Thoracic aorta (tissue), 2 donors: Measurements from ENCODE around the gene TNRC6B. TPM values are rescaled to one million over a fixed set of nuclear protein-coding genes. Genes with fewer than 3 reads are reported as not detected.
A peak's percentile ranks its signal among the peaks of the same experiment; 100 is the strongest.

ENCODE experiments used
- ATAC-seq: fragments of 150-250 bp; one replicate; pipeline ENCODE4 v1.8.0; 2017; ENCODE audit warnings: low read depth; ENCODE audit not compliant: insufficient number of reproducible peaks, low FRiP score
- DNase-seq: peaks from one replicate; pipeline ENCODE4 v3.0.0-alpha.2; 2020; ENCODE audit warnings: low spot score
- H3K27ac ChIP-seq, 2 donors: fragments of 200-600 bp; sonication (generic); 1 replicate in 1 of 2; 2 replicates in 1 of 2; pipeline ENCODE4 v1.5.1; 2016; ENCODE audit warnings: mild to moderate bottlenecking in 2 of 2, moderate library complexity in 2 of 2
- H3K27me3 ChIP-seq: fragments of 200-600 bp; sonication (generic); replicated peaks from 2 replicates; pipeline ENCODE4 v1.6.0; 2016; ENCODE audit warnings: mild to moderate bottlenecking; ENCODE audit not compliant: insufficient read depth
- H3K36me3 ChIP-seq: fragments of 200-600 bp; sonication (generic); one replicate; pipeline ENCODE4 v1.5.1; 2016
- H3K4me1 ChIP-seq, 2 donors: fragments of 200-600 bp; sonication (generic); 1 replicate in 1 of 2; 2 replicates in 1 of 2; pipeline versions ENCODE4 v1.5.1 to v1.6.0; 2016; ENCODE audit warnings: low read depth in 2 of 2, mild to moderate bottlenecking in 1 of 2; ENCODE audit not compliant: control insufficient read depth in 1 of 2
- H3K4me3 ChIP-seq: fragments of 200-600 bp; sonication (generic); 2 replicates; pipeline ENCODE4 v1.5.1; 2016; ENCODE audit warnings: mild to moderate bottlenecking
- H3K9me3 ChIP-seq: fragments of 200-600 bp; sonication (generic); 2 replicates; pipeline ENCODE4 v1.5.1; 2016
- CTCF ChIP-seq: fragments of 200-600 bp; sonication (generic); IDR thresholded peaks from one replicate; pipeline ENCODE4 v1.5.1; 2019; ENCODE audit warnings: antibody characterized with exemption
- total RNA-seq, 2 donors: library from RNA; depleted of rRNA; stranded (reverse); fragments of >200 nt; gene quantifications; one replicate each; pipeline versions ENCODE4 v1.1.0 to v1.2.3, GENCODE V29; 2016

TNRC6B gene
- total RNA-seq, 2 donors from 2014 or later, result 58.5 to 98.0 TPM

- ATAC-seq, result no peak
- no peak overlapping the region for H3K4me3 ChIP-seq
- H3K36me3 ChIP-seq, result no peaks in the 10 kb centered on the region
- H3K4me1 ChIP-seq, result peaks cover 31 to 37% of the 10 kb centered on the region in 2 donors
- no peak for TF ChIP-seq CTCF
- no peaks in the 10 kb centered on the region for H3K9me3 ChIP-seq
- DNase-seq, result no peak
- no peaks in the 10 kb centered on the region for H3K27me3 ChIP-seq
- H3K27ac ChIP-seq, result no peak overlapping the region
Observed at GRCh38 chr22:40234658-40235057, 56.9 kb downstream of the TNRC6B start.

- ATAC-seq (no peak), DNase-seq (no peak)
- H3K9me3 ChIP-seq, result no peaks in the 10 kb centered on the region
- H3K4me3 ChIP-seq, result no peak overlapping the region
- no peak for TF ChIP-seq CTCF
- no peak overlapping the region for H3K27ac ChIP-seq
- peaks cover 33 to 43% of the 10 kb centered on the region in 2 donors for H3K4me1 ChIP-seq
- no peaks in the 10 kb centered on the region for H3K27me3 ChIP-seq
- H3K36me3 ChIP-seq, result no peaks in the 10 kb centered on the region
Observed at GRCh38 chr22:40235308-40235707, 57.6 kb downstream of the TNRC6B start.

- no peak for TF ChIP-seq CTCF
- H3K27ac ChIP-seq, result no peak overlapping the region
- no peak for DNase-seq
- H3K9me3 ChIP-seq, result no peaks in the 10 kb centered on the region
- peaks cover 36 to 50% of the 10 kb centered on the region in 2 donors for H3K4me1 ChIP-seq
- H3K27me3 ChIP-seq, result no peaks in the 10 kb centered on the region
- H3K36me3 ChIP-seq, result no peaks in the 10 kb centered on the region
- no peak overlapping the region for H3K4me3 ChIP-seq
- ATAC-seq, result no peak
Observed at GRCh38 chr22:40236131-40236665, 58.5 kb downstream of the TNRC6B start.

GRCh38 chr22:40237241-40237640, 59.5 kb downstream of the TNRC6B start:
- Histone ChIP-seq H3K9me3 (no peaks in the 10 kb centered on the region), H3K27ac (no peak overlapping the region), H3K27me3 (no peaks in the 10 kb centered on the region), H3K4me1 (peaks cover 39 to 50% of the 10 kb centered on the region in 2 donors), H3K4me3 (no peak overlapping the region), H3K36me3 (no peaks in the 10 kb centered on the region)
- ATAC-seq (no peak), DNase-seq (no peak)
- TF ChIP-seq CTCF, result no peak

GRCh38 chr22:40237788-40238424, 60.2 kb downstream of the TNRC6B start:
- no peak overlapping the region for H3K4me3 ChIP-seq
- no peak for DNase-seq
- H3K27ac ChIP-seq, result peak overlapping the region in 1 of 2 donors; percentile 60
- H3K27me3 ChIP-seq, result no peaks in the 10 kb centered on the region
- H3K9me3 ChIP-seq, result no peaks in the 10 kb centered on the region
- no peaks in the 10 kb centered on the region for H3K36me3 ChIP-seq
- TF ChIP-seq CTCF, result no peak
- H3K4me1 ChIP-seq, result peaks cover 39 to 50% of the 10 kb centered on the region in 2 donors
- no peak for ATAC-seq
